ENCODE results near the gene POLR3C. TPM values are rescaled to one million over a fixed set of nuclear protein-coding genes. Genes with fewer than 3 reads are reported as not detected.

The POLR3C gene
- total RNA-seq, 2 experiments from 2014 or later: 31.1 to 37.0 TPM

DNA sequence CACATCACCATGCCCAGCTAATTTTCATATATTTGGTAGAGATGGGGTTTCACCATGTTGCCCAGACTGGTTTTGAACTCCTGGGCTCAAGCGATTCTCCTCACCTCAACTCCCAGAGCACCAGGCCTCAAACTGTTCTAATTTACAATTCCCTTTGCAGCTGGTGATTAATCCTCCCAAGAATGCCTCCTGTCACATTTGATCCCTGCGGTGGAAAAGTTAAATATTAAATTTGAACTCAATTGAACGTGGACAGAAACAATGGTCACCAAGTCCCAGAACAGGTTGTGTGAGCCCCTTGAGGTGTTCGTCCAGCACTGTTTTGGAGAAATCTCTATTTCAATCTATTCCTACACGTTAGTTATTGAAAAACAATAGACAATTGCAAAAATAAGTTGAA is 63.6 kb downstream of the POLR3C start:
- Mint-ChIP-seq H3K4me1 (peaks cover 16% of the 10 kb centered on the region), H3K36me3 (no peaks in the 10 kb centered on the region), H3K4me3 (no peak overlapping the region), H3K27me3 (peaks cover 32% of the 10 kb centered on the region), H3K27ac (no peak overlapping the region), H3K9me3 (ENCODE audit: low read depth) (no peaks in the 10 kb centered on the region)
- ATAC-seq (no peak), DNase-seq (no peak)
- CTCF ChIA-PET: interaction anchor here (0.7 to 1.3 kb wide), 2 partner anchors 42 to 92 kb away, joined by 3 to 4 read pairs; partner anchors contain the start of gene NUDT17

DNA sequence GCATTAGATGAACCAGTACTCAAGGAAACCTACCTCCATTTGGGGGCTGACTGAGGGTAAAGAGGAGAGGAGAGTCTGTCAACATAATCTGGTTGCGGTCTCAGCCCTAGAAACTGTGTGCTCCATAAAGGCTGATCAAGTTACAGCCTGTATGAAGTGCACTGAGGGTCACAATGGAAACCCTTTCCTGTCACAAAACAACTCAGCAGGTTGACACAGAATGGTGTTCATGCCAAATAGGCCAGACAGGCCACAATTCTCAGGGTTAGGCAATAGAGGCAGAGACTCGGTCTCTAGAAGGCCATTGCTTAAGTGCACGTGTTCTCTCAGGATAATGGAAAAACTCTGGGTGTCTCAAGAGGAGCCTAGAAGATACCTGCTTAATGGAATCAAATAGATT is 65.7 kb downstream of the POLR3C start:
- no peak for ATAC-seq
- no peaks in the 10 kb centered on the region for H3K9me3 Mint-ChIP-seq (ENCODE audit: low read depth)
- H3K27ac Mint-ChIP-seq: no peak overlapping the region
- no peaks in the 10 kb centered on the region for H3K36me3 Mint-ChIP-seq
- CTCF ChIA-PET: interaction anchor here (1.1 to 4.1 kb wide), 2 partner anchors 30 to 44 kb away, joined by 3 to 31 read pairs; partner anchors contain the start of gene NUDT17
- DNase-seq: no peak
- peaks cover 14% of the 10 kb centered on the region for H3K27me3 Mint-ChIP-seq
- peaks cover 14% of the 10 kb centered on the region for H3K4me1 Mint-ChIP-seq
- H3K4me3 Mint-ChIP-seq: no peak overlapping the region

DNA sequence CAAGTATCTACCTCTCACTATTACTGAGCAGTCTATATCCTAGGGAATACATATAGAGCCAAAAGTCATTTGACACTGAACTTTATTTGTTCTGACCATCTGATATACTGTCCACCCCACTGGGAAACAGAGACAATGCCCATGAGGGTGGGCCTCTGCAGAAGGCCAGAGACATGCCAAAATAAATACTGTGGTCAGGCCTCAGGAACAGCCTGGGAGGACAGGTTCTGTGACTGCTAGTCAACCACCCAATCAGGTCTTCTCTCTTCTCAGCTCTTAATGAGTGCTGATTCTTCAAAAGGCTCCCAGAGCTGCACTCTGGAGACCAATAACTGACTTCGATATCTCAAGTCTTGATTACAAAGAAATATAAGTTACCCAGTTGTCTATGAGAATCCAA is 67.1 kb downstream of the POLR3C start:
- CTCF ChIA-PET: interaction anchor here (0.7 to 4.1 kb wide), 31 partner anchors 10 to 136 kb away, joined by 3 to 31 read pairs (median 5); partner anchors contain the start of genes HJV, ITGA10, LIX1L and NUDT17
- Mint-ChIP-seq H3K4me1 (peaks cover 4% of the 10 kb centered on the region), H3K36me3 (no peaks in the 10 kb centered on the region), H3K27me3 (peaks cover 5% of the 10 kb centered on the region), H3K9me3 (ENCODE audit: low read depth) (no peaks in the 10 kb centered on the region), H3K27ac (no peak overlapping the region), H3K4me3 (no peak overlapping the region)
- no peak for ATAC-seq
- DNase-seq: no peak

DNA sequence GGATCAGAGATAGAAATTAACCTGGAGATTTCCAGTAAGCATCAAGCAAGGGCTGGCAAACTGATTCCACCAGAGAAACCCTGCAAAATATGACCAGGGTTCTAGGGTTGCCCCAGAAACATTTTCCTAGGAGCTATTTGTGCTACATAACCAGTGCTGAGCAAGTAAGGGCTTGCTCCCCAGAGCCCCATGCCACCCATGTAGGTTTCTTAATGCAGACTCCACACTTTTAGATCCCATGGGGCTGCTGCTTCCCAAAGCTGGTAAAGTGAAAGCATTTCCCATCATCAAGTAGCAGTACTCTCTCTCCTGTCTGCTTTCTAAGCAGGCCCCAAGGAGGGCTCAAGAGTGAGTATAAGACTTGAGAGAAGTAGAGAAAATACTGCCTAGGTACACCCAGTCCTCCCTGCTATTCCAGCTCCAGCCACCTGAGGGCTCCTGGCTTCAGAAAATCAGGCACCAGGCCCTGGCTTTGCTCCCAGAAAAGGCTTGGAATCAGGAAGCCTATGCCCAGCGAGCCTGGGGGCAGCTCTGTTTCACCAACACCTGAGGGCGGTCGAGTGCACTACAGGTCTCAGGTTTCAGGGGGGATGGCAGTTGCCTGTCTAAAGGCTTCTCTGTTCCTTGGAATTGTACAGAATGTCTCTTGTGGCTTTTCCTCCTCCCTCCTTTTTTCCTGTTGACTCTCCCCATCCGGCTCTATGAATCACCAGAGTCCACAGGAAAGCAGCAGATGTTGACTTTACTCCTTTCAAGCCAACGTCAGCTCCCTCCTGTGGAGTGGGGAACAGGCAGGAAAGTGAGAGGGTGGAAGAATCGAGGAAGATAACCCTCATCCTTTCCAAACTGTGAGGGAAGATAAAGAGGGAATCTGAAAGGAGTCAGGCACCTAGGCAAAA is 67.8 kb downstream of the POLR3C start:
- peaks cover under 1% of the 10 kb centered on the region for H3K4me1 Mint-ChIP-seq

DNA sequence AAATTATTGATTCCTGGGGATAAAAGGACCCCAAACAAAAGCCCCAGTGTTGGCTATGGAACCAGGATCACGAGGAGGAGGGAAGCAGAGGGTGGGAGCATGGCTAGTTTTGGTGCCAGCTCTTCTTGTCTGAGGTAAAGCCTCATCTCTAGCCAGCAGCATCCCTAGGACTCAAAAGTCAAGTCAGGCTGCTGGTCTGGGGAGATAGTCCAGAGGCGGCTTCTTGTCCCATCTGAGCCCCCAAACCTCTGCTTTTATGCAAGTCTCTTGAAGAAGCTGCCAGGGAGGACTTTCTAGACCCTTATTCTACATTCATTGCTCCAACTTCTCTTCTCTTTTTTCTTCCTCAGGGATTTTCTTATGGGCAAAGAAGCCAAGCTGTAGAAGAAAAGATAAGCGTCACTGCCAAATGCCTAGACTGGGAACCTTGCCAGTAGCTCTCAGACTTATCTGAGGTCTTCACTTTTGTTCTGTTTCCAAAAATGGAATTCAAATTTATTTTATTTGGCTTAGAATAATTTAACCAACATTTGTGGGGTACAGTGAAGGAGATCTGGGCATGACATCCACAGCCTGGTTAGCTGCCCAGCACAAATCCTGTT is 68.6 kb downstream of the POLR3C start:
- CTCF ChIA-PET: interaction anchor here (0.7 to 4.1 kb wide), 24 partner anchors 7 to 129 kb away, joined by 3 to 31 read pairs (median 7); partner anchors contain the start of genes ANKRD35, HJV, ITGA10 and LIX1L
- no peaks in the 10 kb centered on the region for H3K36me3 Mint-ChIP-seq
- H3K9me3 Mint-ChIP-seq (ENCODE audit: low read depth): no peaks in the 10 kb centered on the region
- H3K27me3 Mint-ChIP-seq: peaks cover 2% of the 10 kb centered on the region
- no peak overlapping the region for H3K4me3 Mint-ChIP-seq
- ATAC-seq (no peak), DNase-seq (no peak)
- no peak overlapping the region for H3K27ac Mint-ChIP-seq
- no peaks in the 10 kb centered on the region for H3K4me1 Mint-ChIP-seq

More for the DNA sequence above, 67.8 kb downstream of the POLR3C start:
- H3K27me3 Mint-ChIP-seq: peaks cover 4% of the 10 kb centered on the region
- no peak overlapping the region for H3K27ac Mint-ChIP-seq
- peak; percentile 85 for ATAC-seq
- no peak overlapping the region for H3K4me3 Mint-ChIP-seq
- CTCF ChIA-PET: interaction anchor here (0.7 to 4.1 kb wide), 33 partner anchors 10 to 136 kb away, joined by 3 to 31 read pairs (median 5); partner anchors contain the start of genes HJV, ITGA10, LIX1L and NUDT17
- H3K36me3 Mint-ChIP-seq: no peaks in the 10 kb centered on the region
- peak; percentile 73 for DNase-seq
- H3K9me3 Mint-ChIP-seq (ENCODE audit: low read depth): no peaks in the 10 kb centered on the region

DNA sequence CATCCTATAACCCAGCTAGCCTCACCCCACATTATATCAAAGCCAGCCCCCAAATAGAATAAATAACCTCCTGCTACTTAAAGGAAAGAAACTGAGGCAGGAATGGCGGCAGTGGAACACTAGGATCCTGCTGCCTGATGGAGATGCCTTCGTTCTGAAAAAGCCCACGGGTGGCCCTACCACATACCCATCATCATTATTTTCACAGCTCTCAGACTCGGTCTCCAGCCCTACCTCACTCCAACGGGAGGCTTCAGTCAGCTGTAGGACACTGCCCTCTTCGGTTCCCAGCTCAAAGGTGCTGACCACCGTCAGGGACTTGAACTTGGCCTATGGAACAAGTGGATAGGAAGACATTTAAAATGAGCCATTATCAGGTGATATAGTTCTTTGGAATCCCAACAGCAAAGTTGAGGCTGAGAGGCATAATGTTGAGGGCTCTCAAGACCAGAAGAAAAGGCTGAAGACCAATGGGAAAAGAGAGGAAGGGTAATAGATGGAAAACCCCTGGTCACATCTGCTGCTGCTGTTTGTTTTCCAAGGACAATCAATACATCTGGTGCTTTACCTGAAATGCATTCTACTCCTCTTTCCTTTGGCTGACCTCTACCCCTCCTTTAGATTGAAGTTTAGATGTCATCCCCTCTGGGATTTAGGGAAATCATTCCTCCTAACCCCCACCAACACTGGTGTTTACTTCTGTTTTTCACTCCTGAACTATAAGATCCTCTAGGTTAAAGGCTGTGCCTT is 69.5 kb downstream of the POLR3C start:
- Mint-ChIP-seq H3K4me1 (no peaks in the 10 kb centered on the region), H3K27ac (no peak overlapping the region), H3K9me3 (ENCODE audit: low read depth) (no peaks in the 10 kb centered on the region), H3K4me3 (no peak overlapping the region), H3K27me3 (no peaks in the 10 kb centered on the region), H3K36me3 (no peaks in the 10 kb centered on the region)
- CTCF ChIA-PET: interaction anchor here (0.9 to 4.1 kb wide), 10 partner anchors 8 to 83 kb away, joined by 3 to 31 read pairs (median 13); partner anchors contain the start of genes ANKRD35, ITGA10, LIX1L and NUDT17
- ATAC-seq (no peak), DNase-seq (no peak)

Small RNA genes within 50 kb of the gene (microRNA-seq; reads per million reads assigned to microRNA genes)
- not detected for gene MIR6736

Other genes starting within 250 kb of the POLR3C start
- gene GPR89A, start 216.2 kb upstream of the POLR3C start, total RNA-seq: 10 to 100 TPM; 32.7 to 50.5 TPM
- gene PDZK1, start 116.8 kb upstream of the POLR3C start, total RNA-seq: under 1 TPM in 1 of 2 experiments, not detected in 1; 0.12 TPM
- gene CD160, start 104.7 kb upstream of the POLR3C start, total RNA-seq: 1 to 10 TPM; 3.9 to 5.4 TPM
- 10 to 100 TPM; 14.6 to 18.0 TPM for gene RNF115, start 105 bp upstream of the POLR3C start, total RNA-seq
- 1 to 10 TPM; 2.8 to 4.1 TPM for gene NUDT17, start 21.4 kb downstream of the POLR3C start, total RNA-seq
- 10 to 100 TPM; 20.3 to 23.6 TPM for gene PIAS3, start 34.9 kb downstream of the POLR3C start, total RNA-seq
- gene ANKRD35, start 61.7 kb downstream of the POLR3C start, total RNA-seq: 1 to 10 TPM; 1.1 to 1.4 TPM
- gene ITGA10, start 85.8 kb downstream of the POLR3C start, total RNA-seq: 1 to 10 TPM; 1.8 to 2.1 TPM
- gene PEX11B, start 94.5 kb downstream of the POLR3C start, total RNA-seq: 10 to 100 TPM; 27.3 to 36.2 TPM
- 100 to 1,000 TPM; 189 to 249 TPM for gene RBM8A, start 103.3 kb downstream of the POLR3C start, total RNA-seq
- gene LIX1L, start 133.8 kb downstream of the POLR3C start, total RNA-seq: 10 to 100 TPM; 35.0 to 36.2 TPM
- gene ANKRD34A, start 140.4 kb downstream of the POLR3C start, total RNA-seq: 1 to 10 TPM; 3.8 to 4.6 TPM
- gene POLR3GL, start 140.5 kb downstream of the POLR3C start, total RNA-seq: 10 to 100 TPM; 23.5 to 29.1 TPM
- 100 to 1,000 TPM; 127 to 207 TPM for gene TXNIP, start 172.4 kb downstream of the POLR3C start, total RNA-seq
- not detected for gene HJV, start 197.5 kb downstream of the POLR3C start, total RNA-seq

Measured in activated CD8-positive, alpha-beta memory T cell treated with anti-CD3 and anti-CD28 coated beads, Interleukin-2, amount 10 ng/mL, durations not matched to agents 7 days and 5 days (primary cell).